Muscle of leg (tissue), 11 donors: ENCODE measurements around the gene PPCDC. TPM values are rescaled to one million over a fixed set of nuclear protein-coding genes. Genes with fewer than 3 reads are reported as not detected.

ENCODE experiments used
- DNase-seq: peaks from one replicate; pipeline ENCODE4 v3.0.0; 2013
- H3K27ac ChIP-seq: one replicate; pipeline ENCODE4 v1.5.1; 2013; ENCODE audit warnings: mild to moderate bottlenecking, low read length, control low read depth
- H3K27me3 ChIP-seq: one replicate; pipeline ENCODE4 v1.6.1; 2013; ENCODE audit warnings: low read length; ENCODE audit not compliant: control insufficient read depth, insufficient read depth
- H3K36me3 ChIP-seq: one replicate; pipeline ENCODE4 v1.6.1; 2013; ENCODE audit warnings: low read length; ENCODE audit not compliant: control insufficient read depth, insufficient read depth
- H3K4me1 ChIP-seq: one replicate; pipeline ENCODE4 v1.6.1; 2013; ENCODE audit warnings: low read length; ENCODE audit not compliant: control insufficient read depth, insufficient read depth
- H3K4me3 ChIP-seq: one replicate; pipeline ENCODE4 v1.5.1; 2013; ENCODE audit warnings: low read length, control low read depth
- H3K9me3 ChIP-seq: replicated peaks from 2 replicates; pipeline ENCODE4 v1.6.1; 2013; ENCODE audit warnings: low read depth, low read length; ENCODE audit not compliant: control insufficient read depth
- WGBS: methylation state at CpG from one replicate; pipeline ENCODE4 v1.1.5; 2013; ENCODE audit warnings: missing lambda C conversion rate; ENCODE audit not compliant: insufficient coverage; 5-methylcytosine and 5-hydroxymethylcytosine counted together
- polyA plus RNA-seq, 8 donors: library from polyadenylated mRNA; unstranded; fragments of 120-200 nt; gene quantifications; one replicate each; pipeline versions ENCODE4 v1.2.1 to v1.2.3, GENCODE V29; 2013; ENCODE audit warnings: inconsistent platforms in 1 of 8, low replicate concordance in 1 of 8; ENCODE audit not compliant: insufficient read length in 8 of 8, insufficient read depth in 1 of 8
- total RNA-seq: library from RNA; stranded (reverse); fragments of 120-200 nt; gene quantifications from one replicate; pipeline ENCODE4 v1.2.4, GENCODE V29; 2013

PPCDC gene
- total and polyA plus RNA-seq, 9 donors, result 5.9 to 8.3 (median 7.6) TPM

DNA sequence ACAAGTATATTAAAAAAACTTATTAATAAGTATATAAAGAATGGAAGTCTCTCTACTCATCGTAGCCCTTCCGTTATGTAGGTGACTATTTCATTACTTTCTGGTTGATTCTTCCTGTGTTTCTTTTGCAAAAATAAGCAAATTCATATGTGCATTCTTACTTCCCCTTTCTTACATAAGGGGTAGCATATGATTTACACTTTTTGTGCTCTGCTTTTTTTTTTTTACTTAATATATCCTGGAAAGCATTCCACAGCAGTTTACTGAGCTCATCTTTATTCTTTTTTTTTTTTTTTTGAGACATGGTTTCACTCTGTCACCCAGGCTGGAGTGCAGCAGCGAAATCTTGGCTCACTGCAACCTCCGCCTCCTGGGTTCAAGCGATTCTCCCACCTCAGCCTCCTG lies 15.2 kb upstream of the PPCDC start:
- no CpG with 5 or more reads among the region's 5 CpGs for WGBS
- no peaks in the 10 kb centered on the region for H3K4me1 ChIP-seq
- H3K4me3 ChIP-seq, result no peak overlapping the region
- no peak for DNase-seq
- no peaks in the 10 kb centered on the region for H3K9me3 ChIP-seq
- no peak overlapping the region for H3K27ac ChIP-seq
- H3K36me3 ChIP-seq, result no peaks in the 10 kb centered on the region
- no peaks in the 10 kb centered on the region for H3K27me3 ChIP-seq

DNA sequence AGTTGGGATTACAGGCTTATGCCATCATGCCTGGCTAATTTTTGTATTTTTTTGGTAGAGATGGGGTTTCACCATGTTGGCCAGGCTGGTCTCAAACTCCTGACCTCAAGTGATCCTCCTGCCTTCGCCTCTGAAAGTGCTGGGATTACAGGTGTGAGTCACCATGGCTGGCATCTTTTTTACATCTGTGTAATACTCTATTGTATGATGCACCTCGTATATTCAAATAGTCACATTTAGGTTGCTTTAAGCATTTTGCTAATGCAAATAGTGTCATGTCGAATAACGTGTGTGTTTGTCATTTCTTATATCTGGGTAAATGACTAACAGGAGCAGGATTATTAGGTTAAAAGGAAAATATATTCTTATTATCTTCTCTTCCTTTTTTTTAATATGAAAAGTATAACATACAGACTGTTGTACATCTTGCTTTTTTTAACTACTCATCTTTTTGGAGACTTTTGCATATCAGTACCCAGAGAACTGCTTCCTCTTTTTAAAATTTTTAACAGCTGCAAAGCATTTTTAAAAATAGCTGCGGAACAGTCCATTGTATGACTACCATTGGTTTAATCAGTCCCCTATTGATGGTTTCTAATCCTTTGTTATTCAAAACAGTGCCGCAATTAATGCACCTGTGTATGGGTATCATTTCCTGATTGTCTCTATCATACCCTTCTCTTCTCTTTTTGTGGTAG lies 14.6 kb upstream of the PPCDC start:
- Histone ChIP-seq H3K36me3 (no peaks in the 10 kb centered on the region), H3K27me3 (no peaks in the 10 kb centered on the region), H3K27ac (no peak overlapping the region), H3K9me3 (no peaks in the 10 kb centered on the region), H3K4me3 (no peak overlapping the region), H3K4me1 (no peaks in the 10 kb centered on the region)
- no CpG with 5 or more reads among the region's 6 CpGs for WGBS
- DNase-seq, result no peak

DNA sequence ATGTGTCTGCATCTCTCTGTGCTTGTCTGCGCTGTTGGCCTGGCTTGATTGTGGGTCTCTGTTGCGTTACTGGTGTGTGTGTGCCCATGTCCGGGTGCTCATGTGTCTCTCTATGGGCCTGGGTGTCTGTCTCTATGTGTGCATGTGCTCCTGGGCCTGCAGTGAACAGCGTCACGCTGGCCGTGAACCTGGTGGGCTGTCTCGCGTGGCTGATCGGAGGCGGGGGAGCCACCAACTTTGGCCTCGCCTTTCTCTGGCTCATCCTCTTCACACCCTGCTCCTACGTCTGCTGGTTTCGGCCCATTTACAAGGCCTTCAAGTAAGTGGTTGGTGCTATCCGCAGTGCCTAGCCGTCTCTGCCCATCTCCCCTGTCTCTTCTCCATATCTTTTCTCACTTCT lies 7.0 kb upstream of the PPCDC start:
- DNase-seq, result no peak
- Histone ChIP-seq H3K27me3 (no peaks in the 10 kb centered on the region), H3K36me3 (no peaks in the 10 kb centered on the region), H3K4me3 (no peak overlapping the region), H3K4me1 (no peaks in the 10 kb centered on the region), H3K9me3 (no peaks in the 10 kb centered on the region), H3K27ac (no peak overlapping the region)
- 87% methylated on average over 14 of the region's 15 CpGs for WGBS

DNA sequence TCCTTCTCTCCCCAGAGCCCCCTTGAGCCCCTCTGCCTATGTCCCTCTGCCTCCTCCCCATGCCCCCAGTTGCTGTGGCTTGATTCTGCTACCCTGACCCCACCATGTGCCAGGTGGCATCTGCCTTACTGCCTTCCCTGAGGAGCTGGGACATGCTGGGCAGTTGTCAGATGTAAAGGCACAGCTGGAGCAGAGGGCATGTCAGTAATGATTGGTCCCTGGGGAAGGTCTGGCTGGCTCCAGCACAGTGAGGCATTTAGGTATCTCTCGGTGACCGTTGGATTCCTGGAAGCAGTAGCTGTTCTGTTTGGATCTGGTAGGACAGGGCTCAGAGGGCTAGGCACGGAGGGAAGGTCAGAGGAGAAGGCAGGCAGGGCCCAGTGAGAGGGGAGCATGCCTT lies 3.5 kb upstream of the PPCDC start:
- Histone ChIP-seq H3K9me3 (no peaks in the 10 kb centered on the region), H3K4me1 (peaks cover 9% of the 10 kb centered on the region), H3K36me3 (no peaks in the 10 kb centered on the region), H3K27me3 (no peaks in the 10 kb centered on the region), H3K27ac (no peak overlapping the region), H3K4me3 (no peak overlapping the region)
- 84% methylated on average over 3 of the region's 3 CpGs for WGBS
- DNase-seq, result no peak

DNA sequence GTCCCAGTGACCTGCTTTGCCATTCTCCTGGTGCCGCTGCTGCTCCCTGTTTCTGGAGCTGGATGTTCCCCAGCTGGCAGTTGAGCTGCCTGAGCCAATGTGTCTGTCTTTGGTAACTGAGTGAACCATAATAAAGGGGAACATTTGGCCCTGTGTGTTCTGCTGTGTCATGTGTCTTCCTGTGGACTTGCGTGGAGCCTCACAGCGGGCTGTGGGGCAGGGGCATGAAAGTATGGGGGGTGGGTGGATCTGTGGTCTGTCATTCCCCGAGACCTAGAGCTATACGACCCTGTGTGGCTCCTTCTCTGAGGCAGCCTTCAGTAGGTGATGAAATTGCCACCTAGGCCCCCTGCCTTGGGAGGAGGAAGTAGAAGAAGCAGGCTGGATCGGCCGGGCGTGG lies 2.0 kb upstream of the PPCDC start:
- H3K9me3 ChIP-seq, result no peaks in the 10 kb centered on the region
- H3K27me3 ChIP-seq, result no peaks in the 10 kb centered on the region
- WGBS, result 68% methylated on average over 5 of the region's 8 CpGs
- DNase-seq, result no peak
- no peaks in the 10 kb centered on the region for H3K36me3 ChIP-seq
- H3K4me1 ChIP-seq, result peaks cover 12% of the 10 kb centered on the region
- no peak overlapping the region for H3K4me3 ChIP-seq
- H3K27ac ChIP-seq, result no peak overlapping the region

DNA sequence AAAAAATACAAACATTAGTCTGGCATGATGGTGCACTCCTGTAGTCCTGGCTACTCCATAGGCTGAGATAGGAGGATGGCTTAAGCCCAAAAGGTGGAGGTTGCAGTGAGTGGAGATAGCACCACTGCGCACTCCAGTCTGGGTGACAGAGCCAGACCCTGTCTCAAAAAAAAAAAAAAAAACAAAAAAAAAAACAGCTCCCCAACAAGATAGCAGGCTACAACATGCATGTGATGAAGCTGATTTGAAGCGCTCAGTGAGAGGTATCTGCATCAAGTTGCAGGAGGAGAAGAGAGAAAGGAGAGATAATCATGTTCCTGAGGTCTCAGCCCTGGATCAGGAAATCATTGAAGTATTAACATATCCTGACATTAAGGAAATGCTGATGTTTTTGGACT lies 608 bp upstream of the PPCDC start:
- no peak for DNase-seq
- Histone ChIP-seq H3K27ac (no peak overlapping the region), H3K27me3 (no peaks in the 10 kb centered on the region), H3K36me3 (no peaks in the 10 kb centered on the region), H3K4me3 (no peak overlapping the region), H3K9me3 (no peaks in the 10 kb centered on the region), H3K4me1 (peaks cover 12% of the 10 kb centered on the region)
- no CpG with 5 or more reads among the region's 2 CpGs for WGBS

DNA sequence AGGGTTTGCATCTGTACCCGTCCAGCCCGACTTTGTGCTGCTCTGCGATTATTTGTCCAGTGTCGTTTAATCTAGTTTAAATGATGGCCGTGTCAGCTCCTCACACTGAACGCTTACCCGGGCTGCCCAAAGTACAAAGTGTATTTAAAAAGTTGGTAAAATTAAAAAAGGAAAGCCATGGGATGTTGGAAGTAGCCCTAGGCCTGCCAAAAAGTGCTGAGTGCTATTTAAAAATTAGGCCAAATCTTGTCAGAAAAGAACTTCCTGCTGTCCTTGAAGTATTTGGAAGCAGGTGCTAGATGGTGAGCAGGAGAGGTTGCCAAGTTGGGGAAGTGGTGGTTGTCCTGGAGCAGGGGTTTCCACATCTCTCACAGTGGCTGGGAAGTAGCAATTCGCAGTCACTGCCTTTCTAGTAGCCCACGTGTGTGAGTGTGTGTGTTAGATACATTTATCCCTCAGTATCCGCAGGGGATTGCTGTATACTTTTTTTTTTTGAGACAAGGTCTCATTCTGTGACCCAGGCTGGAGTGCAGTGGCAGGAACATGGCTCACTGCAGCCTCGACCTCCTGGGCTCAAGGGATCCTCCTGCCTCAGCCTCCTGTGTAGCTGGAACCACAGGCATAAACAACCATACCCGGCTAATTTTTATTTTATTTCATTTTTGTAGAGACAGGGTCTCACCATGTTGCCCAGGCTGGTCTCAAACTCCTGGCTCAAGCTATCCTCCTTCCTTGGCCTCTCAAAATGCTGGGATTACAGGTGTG lies 664 bp downstream of the PPCDC start:
- peak overlapping the region; percentile 98 for H3K4me3 ChIP-seq
- H3K36me3 ChIP-seq, result no peaks in the 10 kb centered on the region
- WGBS, result 0% methylated on average over 7 of the region's 12 CpGs
- peaks cover 15% of the 10 kb centered on the region for H3K4me1 ChIP-seq
- DNase-seq, result peak; percentile 61
- H3K27me3 ChIP-seq, result no peaks in the 10 kb centered on the region
- H3K9me3 ChIP-seq, result no peaks in the 10 kb centered on the region
- peak overlapping the region; percentile 92 for H3K27ac ChIP-seq

DNA sequence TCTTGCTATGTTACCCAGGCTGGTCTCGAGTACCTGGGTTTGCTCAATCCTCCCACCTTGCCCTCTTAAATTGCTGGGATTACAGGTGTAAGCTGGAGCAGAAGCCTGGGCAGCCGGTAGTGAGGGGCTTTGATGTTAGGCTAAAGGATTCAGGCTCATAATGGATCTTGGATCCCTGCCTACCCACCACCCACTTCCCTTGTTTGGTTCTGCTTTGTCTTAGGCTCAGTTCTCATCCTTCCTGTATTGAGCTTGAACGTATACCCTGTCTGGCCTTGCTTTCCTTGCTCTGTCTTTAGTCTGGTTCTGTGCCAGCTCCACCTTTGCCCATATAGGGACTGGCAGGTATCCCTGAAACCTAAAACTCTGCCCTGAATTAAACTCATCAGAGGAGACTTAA lies 1.7 kb downstream of the PPCDC start:
- peaks cover 25% of the 10 kb centered on the region for H3K4me1 ChIP-seq
- no peak overlapping the region for H3K4me3 ChIP-seq
- no peaks in the 10 kb centered on the region for H3K27me3 ChIP-seq
- H3K9me3 ChIP-seq, result no peaks in the 10 kb centered on the region
- peak; percentile 42 for DNase-seq
- no peaks in the 10 kb centered on the region for H3K36me3 ChIP-seq
- 18% methylated on average over 1 of the region's 3 CpGs for WGBS
- H3K27ac ChIP-seq, result no peak overlapping the region

DNA sequence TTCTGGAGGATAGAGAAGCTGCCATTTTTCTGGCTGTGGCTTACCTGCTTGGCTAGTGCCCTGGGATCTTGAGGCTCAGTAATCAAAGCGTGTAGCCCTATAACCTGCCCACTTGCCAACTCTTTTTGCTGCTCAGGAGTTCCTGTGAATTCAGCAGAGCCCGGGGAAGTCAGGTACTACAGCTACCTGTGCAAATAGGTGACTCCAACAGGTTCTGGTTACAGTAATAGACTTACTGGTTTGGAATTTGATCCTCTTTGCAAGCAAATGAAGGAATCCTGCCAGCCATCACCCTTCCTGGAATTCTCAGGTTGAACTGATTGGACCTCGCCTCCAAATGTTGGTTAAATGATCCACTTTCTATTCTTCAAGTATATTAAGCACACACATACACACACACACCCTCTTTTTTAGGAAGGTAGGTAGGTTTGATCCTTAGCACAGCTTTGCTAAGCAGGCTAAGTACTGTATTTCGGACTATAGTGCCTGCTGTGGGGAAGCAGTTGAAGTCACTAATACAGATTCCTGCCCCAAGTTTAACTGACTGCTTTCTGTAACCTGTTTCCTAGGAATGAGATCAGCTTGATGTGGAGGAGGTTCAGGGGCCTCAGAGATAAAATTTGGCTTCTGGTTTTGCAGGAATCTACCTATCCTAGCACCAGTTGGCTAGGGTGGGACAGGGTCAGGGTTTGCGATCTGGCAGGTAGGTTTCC lies 2.3 kb downstream of the PPCDC start:
- Histone ChIP-seq H3K27me3 (no peaks in the 10 kb centered on the region), H3K4me1 (peaks cover 31% of the 10 kb centered on the region), H3K36me3 (peaks cover 1% of the 10 kb centered on the region), H3K4me3 (no peak overlapping the region), H3K9me3 (no peaks in the 10 kb centered on the region), H3K27ac (no peak overlapping the region)
- no peak for DNase-seq
- 100% methylated on average over 1 of the region's 5 CpGs for WGBS

DNA sequence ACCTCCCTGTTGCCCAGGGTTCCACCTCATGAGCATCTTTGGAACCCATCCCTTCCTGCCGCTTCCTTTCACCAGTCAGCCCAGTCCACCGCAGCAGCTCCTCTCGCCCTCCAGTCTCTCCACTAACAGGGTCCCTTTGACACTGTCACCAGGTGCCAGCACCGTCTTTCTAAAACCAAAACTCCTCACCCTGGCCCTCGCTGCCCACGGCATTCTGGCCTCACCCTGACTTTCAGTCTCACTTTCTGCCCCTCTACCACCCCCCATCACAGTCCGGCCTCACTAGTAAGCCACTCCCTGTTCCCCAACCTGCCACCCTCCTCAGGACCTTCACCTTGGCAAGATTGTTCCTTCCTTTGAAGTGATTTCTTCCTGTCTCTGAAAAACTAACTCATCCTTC lies 4.2 kb downstream of the PPCDC start:
- peaks cover 31% of the 10 kb centered on the region for H3K4me1 ChIP-seq

More for the DNA sequence above, 4.2 kb downstream of the PPCDC start:
- H3K36me3 ChIP-seq, result peaks cover 3% of the 10 kb centered on the region
- H3K4me3 ChIP-seq, result no peak overlapping the region
- no peak overlapping the region for H3K27ac ChIP-seq
- no peaks in the 10 kb centered on the region for H3K9me3 ChIP-seq
- DNase-seq, result no peak
- WGBS, result 91% methylated on average over 7 of the region's 7 CpGs
- no peaks in the 10 kb centered on the region for H3K27me3 ChIP-seq
